HepG2 (cell line): Measurements from ENCODE around the gene PPFIA4. TPM values are rescaled to one million over a fixed set of nuclear protein-coding genes. Genes with fewer than 3 reads are reported as not detected.

Experiments
- GPBP1L1 ChIP-seq: sonication (generic); formaldehyde crosslinking; IDR thresholded peaks from 2 replicates; pipeline ENCODE4 v1.5.0; 2020; ENCODE audit warnings: mild to moderate bottlenecking, missing genetic modification reagents
- GPN1 ChIP-seq: sonication (generic); formaldehyde crosslinking; IDR thresholded peaks from 2 replicates; pipeline ENCODE4 v1.5.1; 2020; ENCODE audit warnings: missing genetic modification reagents, borderline replicate concordance
- HES4 ChIP-seq: sonication (generic); formaldehyde crosslinking; IDR thresholded peaks from 2 replicates; pipeline ENCODE4 v1.9.0; 2021; ENCODE audit warnings: mild to moderate bottlenecking, missing genetic modification reagents, borderline replicate concordance
- POLR2AphosphoS5 ChIP-seq: IDR thresholded peaks from 2 replicates; pipeline ENCODE4 v1.6.1; 2012; ENCODE audit warnings: low read depth, low read length
- RARA ChIP-seq: IDR thresholded peaks from 2 replicates; pipeline ENCODE4 v1.6.1; 2016; ENCODE audit warnings: missing genetic modification reagents, missing compliant biosample characterization
- SSRP1 ChIP-seq: IDR thresholded peaks from 2 replicates; pipeline ENCODE4 v1.6.1; 2016; ENCODE audit warnings: control low read depth
- STAT5B ChIP-seq: sonication (generic); formaldehyde crosslinking; IDR thresholded peaks from 2 replicates; pipeline ENCODE4 v1.4.0; 2020; ENCODE audit warnings: missing genetic modification reagents
- TBX2 ChIP-seq: sonication (generic); formaldehyde crosslinking; IDR thresholded peaks from 2 replicates; pipeline ENCODE4 v1.5.0; 2020; ENCODE audit warnings: missing genetic modification reagents, mild to moderate bottlenecking, borderline replicate concordance
- TFDP1 ChIP-seq: IDR thresholded peaks from 2 replicates; pipeline ENCODE4 v1.6.1; 2016; ENCODE audit warnings: missing compliant biosample characterization, missing genetic modification reagents, borderline replicate concordance
- TMF1 ChIP-seq: sonication (generic); formaldehyde crosslinking; IDR thresholded peaks from 2 replicates; pipeline ENCODE4 v1.8.1; 2022; ENCODE audit warnings: low read depth, missing genetic modification reagents
- XRCC5 ChIP-seq: fragments of 200-400 bp; formaldehyde crosslinking; optimal IDR thresholded peaks from 2 replicates; pipeline ENCODE3; 2017; ENCODE audit warnings: mild to moderate bottlenecking, low read length
- ZFP37 ChIP-seq: sonication (generic); formaldehyde crosslinking; IDR thresholded peaks from 2 replicates; pipeline ENCODE4 v1.4.0; 2020; ENCODE audit warnings: missing genetic modification reagents, borderline replicate concordance
- ZNF275 ChIP-seq: sonication (generic); formaldehyde crosslinking; IDR thresholded peaks from 2 replicates; pipeline ENCODE4 v1.8.0; 2022; ENCODE audit warnings: missing genetic modification reagents, mild to moderate bottlenecking, inconsistent platforms, borderline replicate concordance
- ZNF350 ChIP-seq: sonication (generic); formaldehyde crosslinking; IDR thresholded peaks from 2 replicates; pipeline ENCODE4 v1.4.0; 2020; ENCODE audit warnings: mild to moderate bottlenecking, low read depth, missing genetic modification reagents, borderline replicate concordance
- ZNF605 ChIP-seq: sonication (generic); formaldehyde crosslinking; IDR thresholded peaks from 2 replicates; pipeline ENCODE4 v1.8.0; 2022; ENCODE audit warnings: mild to moderate bottlenecking, missing genetic modification reagents
- ZNF747 ChIP-seq: sonication (generic); formaldehyde crosslinking; IDR thresholded peaks from 2 replicates; pipeline ENCODE4 v1.8.1; 2023; ENCODE audit warnings: missing genetic modification reagents, mild to moderate bottlenecking, borderline replicate concordance
- ZNF761 ChIP-seq: sonication (generic); formaldehyde crosslinking; conservative IDR thresholded peaks from 2 replicates; pipeline ENCODE4 v1.4.0; 2020; ENCODE audit warnings: mild to moderate bottlenecking, missing genetic modification reagents
- polyA plus RNA-seq, 8 experiments: library from polyadenylated mRNA; depleted of rRNA in 3 of 8; stranded (reverse) in 7 of 8; unstranded in 1 of 8; fragments of >200 nt; fragmentation: Illumina TruSeq in 4 of 8; extraction: Trizol in 4 of 8; gene quantifications; 2 replicates each; pipeline versions ENCODE4 v1.2.1 to v1.2.3, GENCODE V29; 2011 to 2016; ENCODE audit warnings: low read depth in 4 of 8, missing spikeins in 1 of 8, mixed read lengths in 1 of 8; ENCODE audit not compliant: insufficient read depth in 1 of 8
- total RNA-seq, 5 experiments: library from RNA; depleted of rRNA; stranded (reverse); fragments of >200 nt; fragmentation: Illumina TruSeq; extraction: Trizol; gene quantifications; 2 replicates each; pipeline ENCODE4 v1.2.3, GENCODE V29; 2016; ENCODE audit warnings: low read depth in 1 of 5
- TF ChIP-seq, protein P1 (sequence below): sonication (generic); formaldehyde crosslinking; conservative IDR thresholded peaks from 2 replicates; pipeline ENCODE4 v1.8.0; 2022; ENCODE audit warnings: missing genetic modification reagents
- TF ChIP-seq, protein P2 (sequence below): sonication (generic); formaldehyde crosslinking; IDR thresholded peaks from 2 replicates; pipeline ENCODE4 v1.5.0; 2020; ENCODE audit warnings: mild to moderate bottlenecking, missing genetic modification reagents

The PPFIA4 gene
- total and polyA plus RNA-seq, 2 of the 13 experiments (the other 11 are each of a cell fraction or from before 2014, with no cell fraction given), result 6.4 TPM; not detected in 1

DNA sequence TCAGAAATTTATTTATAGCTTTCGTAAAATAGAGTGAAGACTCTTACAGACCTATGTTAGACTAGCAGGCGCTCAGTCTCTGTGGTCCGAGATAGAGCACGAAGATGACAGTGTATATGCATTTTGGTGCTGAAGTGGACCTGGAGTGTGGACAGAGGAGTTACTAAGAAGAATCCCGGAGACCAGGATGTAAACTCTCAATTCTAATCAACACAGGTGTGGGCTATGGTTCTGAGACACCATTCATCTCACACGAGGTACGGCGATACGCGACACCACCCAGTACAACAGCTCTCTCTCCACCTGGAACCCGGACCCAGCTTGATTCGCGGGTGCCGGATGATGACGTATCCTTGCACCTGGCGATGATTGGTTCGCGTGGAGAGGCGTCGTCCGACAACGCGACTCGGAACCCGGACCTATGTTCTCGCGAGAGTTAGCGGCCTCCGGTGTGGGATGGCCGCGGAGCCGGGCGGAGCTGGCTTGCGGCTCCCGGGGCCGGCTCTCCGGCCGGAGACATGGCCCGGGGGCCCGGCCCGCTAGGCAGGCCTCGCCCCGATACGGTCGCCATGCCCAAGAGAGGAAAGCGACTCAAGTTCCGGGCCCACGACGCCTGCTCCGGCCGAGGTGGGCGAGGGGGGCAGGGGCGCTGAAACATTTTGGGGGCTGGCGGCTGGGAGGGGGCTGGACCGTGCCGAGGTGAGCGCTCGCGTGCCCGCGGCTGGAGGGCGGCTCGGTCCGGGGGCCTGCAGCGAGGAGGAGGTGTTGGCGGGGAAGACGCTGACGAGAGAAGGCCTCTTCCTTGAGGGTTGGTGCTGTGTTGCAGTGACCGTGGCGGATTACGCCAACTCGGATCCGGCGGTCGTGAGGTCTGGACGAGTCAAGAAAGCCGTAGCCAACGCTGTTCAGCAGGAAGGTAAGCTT lies 19.1 kb upstream of the PPFIA4 start, which contains the start of gene TMEM183A (continued):
- 0 out of 2 replicates have a peak, but pooled peaks have one; percentile 26 for TF ChIP-seq ZNF275
- peak; percentile 98 for TF ChIP-seq POLR2AphosphoS5
- TF ChIP-seq ZNF350 (CRISPR knock-in tag), result peak; percentile 48
- TF ChIP-seq, protein P1, sequence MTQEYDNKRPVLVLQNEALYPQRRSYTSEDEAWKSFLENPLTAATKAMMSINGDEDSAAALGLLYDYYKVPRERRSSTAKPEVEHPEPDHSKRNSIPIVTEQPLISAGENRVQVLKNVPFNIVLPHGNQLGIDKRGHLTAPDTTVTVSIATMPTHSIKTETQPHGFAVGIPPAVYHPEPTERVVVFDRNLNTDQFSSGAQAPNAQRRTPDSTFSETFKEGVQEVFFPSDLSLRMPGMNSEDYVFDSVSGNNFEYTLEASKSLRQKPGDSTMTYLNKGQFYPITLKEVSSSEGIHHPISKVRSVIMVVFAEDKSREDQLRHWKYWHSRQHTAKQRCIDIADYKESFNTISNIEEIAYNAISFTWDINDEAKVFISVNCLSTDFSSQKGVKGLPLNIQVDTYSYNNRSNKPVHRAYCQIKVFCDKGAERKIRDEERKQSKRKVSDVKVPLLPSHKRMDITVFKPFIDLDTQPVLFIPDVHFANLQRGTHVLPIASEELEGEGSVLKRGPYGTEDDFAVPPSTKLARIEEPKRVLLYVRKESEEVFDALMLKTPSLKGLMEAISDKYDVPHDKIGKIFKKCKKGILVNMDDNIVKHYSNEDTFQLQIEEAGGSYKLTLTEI, result no peak
- no peak for TF ChIP-seq RARA (CRISPR knock-in tag)
- peak; percentile 59; the same call in 1 of the 2 replicates for TF ChIP-seq ZNF747 (CRISPR knock-in tag)
- no peak for TF ChIP-seq ZFP37
- TF ChIP-seq TMF1 (CRISPR knock-in tag), result no peak
- TF ChIP-seq, protein P2, sequence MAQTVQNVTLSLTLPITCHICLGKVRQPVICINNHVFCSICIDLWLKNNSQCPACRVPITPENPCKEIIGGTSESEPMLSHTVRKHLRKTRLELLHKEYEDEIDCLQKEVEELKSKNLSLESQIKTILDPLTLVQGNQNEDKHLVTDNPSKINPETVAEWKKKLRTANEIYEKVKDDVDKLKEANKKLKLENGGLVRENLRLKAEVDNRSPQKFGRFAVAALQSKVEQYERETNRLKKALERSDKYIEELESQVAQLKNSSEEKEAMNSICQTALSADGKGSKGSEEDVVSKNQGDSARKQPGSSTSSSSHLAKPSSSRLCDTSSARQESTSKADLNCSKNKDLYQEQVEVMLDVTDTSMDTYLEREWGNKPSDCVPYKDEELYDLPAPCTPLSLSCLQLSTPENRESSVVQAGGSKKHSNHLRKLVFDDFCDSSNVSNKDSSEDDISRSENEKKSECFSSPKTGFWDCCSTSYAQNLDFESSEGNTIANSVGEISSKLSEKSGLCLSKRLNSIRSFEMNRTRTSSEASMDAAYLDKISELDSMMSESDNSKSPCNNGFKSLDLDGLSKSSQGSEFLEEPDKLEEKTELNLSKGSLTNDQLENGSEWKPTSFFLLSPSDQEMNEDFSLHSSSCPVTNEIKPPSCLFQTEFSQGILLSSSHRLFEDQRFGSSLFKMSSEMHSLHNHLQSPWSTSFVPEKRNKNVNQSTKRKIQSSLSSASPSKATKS, result no peak
- TF ChIP-seq STAT5B, result no peak
- TF ChIP-seq HES4 (CRISPR knock-in tag), result peak; percentile 63; the same call in 1 of the 2 replicates
- no peak for TF ChIP-seq SSRP1 (CRISPR knock-in tag)
- TF ChIP-seq ZNF761, result peak; percentile 88; the same call in 1 of the 2 replicates
- TF ChIP-seq GPN1, result no peak
- TF ChIP-seq TFDP1, result peak; percentile 74; the same call in 1 of the 2 replicates
- peak; percentile 86 for TF ChIP-seq TBX2
- no peak for TF ChIP-seq ZNF605
- TF ChIP-seq XRCC5, result no peak
- TF ChIP-seq GPBP1L1 (CRISPR knock-in tag), result no peak
